HG02623 (cell line): ENCODE measurements around the gene SETD1B.
"Not testable (repeated sequence)": the region's sequence is repeated elsewhere in the genome, so short reads cannot be mapped to it uniquely, and the experiment has no call there.

Experiments
- ATAC-seq: cut with Tn5 transposase; IDR thresholded peaks from one replicate; pipeline ENCODE4 v1.9.1; 2021; ENCODE audit warnings: moderate library complexity; ENCODE audit not compliant: unreplicated experiment

SETD1B gene

DNA sequence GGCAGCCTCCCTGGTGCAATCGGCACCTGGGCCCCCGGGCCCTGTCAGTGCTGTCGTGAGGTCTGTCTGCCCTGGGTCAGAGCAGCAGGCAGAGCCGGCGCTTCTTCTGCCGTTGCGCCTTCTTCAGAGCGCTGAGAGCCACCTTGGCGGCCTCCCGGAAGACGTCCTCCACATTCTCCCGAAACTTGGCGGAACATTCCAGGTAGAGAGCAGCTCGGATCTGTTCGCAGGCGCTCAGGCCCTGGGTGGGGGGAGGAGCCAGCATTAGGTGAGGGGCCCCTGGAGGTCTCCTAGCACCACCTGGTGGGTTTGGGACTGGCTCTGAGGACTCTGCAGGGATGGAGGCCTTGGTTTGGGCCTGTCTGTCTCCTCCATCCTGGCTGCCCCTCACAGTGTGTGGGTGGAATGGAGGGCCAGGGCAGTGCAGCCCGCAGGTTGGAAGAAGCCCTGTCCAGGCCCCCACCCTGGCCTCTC, 24.4 kb upstream of the SETD1B start:
- no peak for ATAC-seq

DNA sequence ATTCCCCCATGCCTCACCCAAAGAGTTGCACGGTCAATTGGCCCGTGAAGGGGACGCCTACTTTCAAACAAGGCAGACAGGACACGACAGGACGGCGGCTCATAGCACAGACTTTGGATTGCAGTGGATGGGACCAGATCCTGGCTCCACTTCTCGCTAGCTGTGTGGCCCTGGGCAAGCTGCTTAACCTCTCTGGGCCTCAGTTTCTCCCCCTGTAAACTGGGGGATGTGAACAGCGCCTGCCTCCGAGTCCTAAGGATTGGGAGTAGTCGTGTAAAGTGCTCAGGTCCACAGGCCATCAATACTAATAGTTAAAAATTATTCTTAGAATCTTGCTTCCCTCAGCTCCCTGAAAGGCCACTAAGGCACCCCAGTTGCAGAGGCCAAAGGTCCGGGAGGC, 23.4 kb upstream of the SETD1B start:
- no peak for ATAC-seq

DNA sequence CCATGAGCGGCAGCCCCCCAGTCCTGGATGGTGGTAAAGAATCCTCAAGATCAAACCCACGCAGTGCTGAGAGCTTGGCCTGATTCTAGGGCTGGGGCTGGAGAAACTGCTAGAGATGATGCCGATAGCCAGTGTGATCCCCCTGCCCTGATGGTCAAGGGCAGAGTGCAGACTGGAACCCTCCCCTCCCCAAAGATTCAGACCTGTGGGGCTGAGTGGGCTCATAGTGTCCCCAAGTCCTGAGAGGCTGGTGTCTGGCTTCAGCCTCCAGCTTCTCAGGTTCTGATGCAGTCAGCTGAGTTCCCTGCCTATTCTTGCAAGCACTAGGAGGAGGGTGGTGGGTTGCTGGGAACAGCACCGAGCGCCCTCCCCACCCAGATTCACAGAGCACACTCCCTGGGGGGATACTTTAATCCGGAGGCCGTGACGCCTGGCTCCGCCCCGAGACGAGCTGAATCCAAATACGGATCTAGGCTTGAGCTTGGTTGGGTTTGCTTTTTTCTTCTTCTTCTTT, 22.3 kb upstream of the SETD1B start:
- ATAC-seq: peak; percentile 30

DNA sequence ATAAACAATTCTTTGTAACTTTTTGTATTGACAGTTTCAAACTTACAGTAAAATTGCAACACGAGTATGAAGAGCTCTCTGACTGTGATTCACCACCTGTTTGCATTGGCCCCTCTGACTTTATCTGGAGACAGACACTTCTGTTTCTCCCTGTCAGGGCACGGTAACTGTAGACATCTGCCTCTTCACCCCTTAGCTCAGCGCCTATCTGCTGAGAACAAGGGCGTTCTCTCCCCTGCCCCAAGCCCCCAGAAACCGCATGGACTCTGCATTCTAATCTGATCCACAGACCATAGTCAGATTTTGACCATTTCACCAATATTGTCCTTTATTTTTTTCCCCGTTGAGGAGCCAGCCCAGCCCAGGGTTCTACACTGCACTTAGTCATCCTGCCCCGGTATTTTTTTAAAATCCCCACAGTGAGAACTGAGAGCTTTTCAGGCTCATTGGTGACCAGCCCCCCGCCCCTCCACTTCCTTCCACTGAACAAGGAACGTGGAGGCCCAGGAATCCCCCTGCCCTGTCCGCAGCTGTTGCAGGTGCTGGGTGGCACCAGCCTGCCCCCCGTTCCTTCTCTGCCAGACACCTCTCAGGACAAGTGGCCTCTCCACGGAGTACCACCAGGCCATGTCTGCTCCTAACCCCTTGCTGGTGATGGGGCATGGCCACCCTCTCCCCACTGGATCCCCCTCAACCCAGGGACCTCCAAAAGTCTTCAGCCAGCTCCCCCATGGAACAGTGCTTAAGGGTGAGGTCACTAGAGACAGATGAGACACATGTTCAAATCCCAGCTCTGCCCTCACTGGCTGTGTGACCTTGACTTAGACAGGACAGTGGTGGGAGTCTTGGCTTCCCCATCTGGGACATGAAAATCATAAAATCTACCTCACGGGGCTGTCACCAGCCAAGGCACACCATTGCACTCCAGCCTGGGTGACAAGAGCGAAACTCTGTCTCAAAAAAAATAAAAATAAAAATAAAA, 21.5 kb upstream of the SETD1B start:
- peak; percentile 37 for ATAC-seq

DNA sequence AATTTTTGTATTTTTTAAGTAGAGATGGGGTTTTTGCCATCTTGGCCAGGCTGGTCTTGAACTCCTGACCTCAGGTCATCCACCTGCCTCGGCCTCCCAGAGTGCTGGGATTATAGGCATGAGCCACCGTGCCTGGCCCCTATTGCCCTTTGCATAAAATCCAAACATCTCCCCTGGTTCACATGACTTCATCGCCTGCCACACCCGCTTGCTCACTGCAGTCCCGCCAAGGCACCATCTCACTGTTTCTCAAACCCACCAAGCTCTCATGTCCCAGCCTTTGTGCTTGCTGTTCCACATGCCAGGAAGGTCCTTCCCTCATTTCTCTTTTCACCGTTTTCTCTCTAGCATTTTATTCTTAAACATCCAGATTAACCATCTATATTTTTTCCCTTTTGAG, 20.0 kb upstream of the SETD1B start:
- ATAC-seq: no peak

DNA sequence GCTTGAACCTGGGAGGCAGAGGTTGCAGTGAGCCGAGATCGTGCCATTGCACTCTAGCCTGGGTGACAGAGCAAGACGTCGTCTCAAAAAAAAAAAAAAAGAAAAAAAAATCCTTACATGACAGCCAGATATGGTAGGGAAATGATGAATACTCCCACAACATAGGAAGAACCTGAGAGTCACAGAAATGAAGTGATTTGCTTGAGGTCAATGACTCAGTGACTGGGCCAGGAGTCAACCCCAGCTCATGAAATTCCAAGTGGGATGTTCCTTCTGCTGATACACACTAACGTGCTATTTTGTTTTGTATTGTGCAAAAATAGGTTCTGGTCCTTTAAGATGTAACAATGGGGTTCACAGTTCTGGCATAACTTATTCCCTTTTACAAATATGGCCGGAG, 19.3 kb upstream of the SETD1B start:
- no peak for ATAC-seq

DNA sequence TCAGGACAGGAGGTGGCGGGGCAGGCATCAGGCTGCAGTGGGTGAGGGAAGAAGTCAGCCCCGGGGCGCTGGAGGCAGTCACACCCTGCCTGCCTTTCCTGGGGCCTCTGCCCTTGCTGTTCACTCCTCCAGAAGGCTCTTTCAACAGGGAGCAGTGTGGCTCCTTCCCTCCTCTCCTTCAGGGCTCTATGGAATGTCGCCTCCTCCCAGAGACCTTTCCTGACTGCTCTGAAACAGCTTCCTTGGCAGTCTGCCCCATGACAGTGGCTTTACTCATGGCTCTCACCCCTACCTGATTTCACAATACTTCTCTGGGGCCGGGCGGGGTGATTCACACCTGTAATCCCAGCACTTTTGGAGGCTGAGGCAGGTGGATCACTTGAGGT, 17.4 kb upstream of the SETD1B start:
- ATAC-seq: no peak

DNA sequence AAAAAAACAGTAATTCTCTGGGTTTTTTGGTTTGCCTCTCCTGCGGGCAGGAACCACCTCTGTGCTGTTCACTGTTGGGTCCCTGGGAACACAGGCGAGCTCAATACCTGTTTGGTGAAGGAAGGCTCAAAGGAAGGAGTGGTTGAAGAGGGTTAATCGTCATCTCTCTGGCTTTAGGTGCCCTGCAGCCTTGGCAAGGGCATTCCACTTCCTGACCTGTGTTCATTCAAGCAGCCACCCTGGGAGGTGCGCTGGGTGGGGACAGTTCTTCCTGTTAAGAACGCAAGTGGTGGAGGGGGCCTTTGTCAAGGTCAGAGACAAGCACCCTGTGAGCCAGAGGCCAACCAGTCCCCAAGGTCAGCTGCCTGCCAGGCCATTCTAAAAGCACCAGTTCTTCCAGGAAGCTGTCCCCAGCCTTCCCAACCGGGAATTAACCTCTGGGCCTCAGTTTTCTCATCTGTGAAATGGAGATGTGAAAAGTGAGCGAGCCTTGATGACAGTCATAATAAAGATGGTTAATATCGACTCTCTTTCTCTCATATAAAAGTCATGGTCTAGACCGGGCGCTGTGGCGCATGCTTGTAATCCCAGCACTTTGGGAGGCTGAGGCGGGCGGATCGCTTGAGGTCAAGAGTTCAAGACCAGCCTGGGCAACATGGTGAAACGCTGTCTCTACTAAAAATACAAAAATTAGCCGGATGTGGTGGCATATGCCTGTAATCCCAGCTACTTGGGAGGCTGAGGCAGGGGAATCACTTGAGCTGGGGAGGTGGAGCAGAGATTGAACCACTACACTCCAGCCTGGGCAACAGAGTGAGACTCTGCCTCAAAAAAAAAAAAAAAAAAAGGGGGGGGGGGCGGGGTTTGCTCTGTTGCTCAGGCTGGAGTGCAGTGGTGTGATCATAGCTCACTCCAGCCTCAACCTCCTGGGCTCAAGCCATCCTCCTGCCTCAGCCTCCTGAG, 16.5 kb upstream of the SETD1B start:
- no peak for ATAC-seq

DNA sequence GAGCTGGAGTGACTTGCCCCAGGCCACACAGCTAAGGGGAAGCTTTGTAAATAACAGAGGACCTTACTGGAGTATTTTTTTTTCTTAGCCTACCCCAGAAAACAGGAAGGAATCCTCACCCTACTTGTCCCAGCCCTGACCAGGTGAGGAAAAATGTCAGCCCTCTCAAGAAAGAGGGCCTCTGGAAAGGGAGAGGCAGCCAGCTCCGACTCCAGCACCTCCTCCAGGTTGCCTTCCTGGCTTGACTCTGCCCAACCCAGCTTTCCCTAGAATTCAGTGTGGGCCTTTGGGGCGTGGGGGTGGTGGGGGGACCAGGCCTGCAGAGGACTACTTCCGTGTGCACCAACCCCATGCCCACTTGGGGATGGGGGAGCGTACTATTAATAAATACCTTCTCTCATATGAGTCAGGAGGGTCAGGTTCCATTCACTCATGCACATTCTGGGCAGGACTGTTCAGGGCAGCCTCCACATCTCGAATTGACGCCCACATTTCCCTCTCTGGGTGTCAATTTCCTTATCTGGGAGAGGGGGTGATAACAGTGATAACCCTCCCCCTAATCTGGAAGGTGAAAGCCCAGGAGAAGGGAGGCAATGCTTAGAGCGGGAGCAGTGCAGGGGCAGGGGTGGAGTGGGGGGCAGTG, 15.5 kb upstream of the SETD1B start:
- no peak for ATAC-seq

DNA sequence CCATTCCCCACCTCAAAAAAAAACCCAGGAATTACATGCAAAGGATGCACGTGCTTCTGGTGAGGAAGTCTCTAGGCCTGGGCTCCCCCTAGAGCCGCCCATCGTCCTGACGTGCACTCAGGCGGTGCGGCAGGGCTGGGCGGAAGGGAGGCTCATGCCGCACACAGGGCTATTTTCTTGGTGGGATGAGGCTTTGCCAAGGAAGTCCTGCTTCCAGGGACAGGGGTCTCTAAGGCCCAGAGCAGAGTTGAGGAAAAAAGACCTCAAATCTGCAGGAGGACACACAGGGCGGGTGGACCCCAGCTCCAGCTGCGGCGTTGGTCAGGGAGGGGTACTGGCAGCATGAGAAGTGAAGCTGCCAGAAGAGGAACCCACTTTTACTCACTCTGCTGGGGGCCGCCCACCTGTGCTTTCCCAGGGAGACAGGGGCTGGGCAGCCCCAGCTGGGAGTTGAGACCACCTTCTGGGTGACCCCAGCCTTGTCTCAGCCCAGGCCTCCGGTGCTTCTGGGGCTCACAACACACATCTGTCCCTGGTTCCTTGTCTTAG, 14.5 kb upstream of the SETD1B start:
- ATAC-seq: peak; percentile 4

DNA sequence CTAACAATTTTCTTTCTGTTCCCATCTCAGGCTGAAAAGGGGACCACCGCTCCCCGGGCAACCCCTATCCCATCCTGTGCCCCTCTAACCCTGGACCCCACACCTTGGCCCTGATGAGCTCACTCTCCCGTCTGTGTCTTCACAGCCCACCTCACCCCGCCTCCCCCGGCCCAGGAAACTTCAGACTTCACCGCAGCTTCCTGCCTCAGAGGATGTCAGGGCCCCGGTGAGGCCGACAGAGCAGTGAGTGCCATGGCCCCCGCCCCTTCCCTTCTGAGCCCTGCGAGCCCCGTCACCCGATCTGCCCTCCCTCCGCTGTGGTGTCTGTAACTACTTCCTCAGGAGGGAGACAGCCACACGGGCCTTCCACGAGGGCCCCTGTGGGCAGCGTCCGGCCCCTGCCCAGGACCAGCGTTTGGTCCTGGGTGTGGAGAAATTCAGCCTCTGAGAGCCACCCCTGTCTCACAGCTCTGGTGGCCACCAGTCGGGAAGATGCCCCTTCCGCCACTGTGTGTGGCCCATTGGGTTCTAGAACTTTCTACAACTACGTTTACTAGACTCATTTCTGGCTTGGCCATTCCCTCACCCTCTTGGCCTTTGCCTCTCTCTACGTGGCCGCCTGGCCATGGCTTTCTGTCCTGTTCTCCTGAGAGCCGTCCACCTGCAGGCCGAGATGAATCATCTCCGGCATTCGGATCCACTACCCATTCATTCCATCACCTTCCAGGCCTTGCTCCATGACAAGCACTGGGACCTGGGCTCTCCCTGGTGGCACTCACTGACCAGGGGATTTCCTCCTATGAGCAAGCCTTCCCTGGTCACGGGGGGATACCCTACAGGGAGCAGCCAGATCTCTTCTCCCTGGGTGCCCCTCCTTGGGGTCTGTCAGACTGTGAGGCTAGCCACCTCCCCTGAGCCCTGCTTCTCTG, 13.7 kb upstream of the SETD1B start:
- ATAC-seq: peak; percentile 31

DNA sequence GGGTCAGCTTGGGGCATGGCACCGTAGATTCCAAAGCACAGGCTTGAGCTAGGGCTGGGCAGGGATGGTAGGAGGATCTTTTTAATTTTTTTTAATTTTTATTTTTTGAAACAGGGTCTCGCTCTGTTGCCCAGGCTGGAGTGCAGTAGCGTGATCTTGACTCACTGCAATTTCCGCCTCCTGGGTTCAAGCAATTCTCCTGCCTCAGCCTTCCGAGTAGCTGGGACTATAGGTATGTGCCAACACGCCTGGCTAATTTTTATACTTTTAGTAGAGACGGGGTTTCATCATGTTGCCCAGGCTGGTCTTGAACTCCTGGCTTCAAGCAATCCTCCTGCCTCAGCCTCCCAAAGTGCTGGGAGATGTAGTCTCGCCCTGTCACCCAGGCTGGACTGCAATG, 13.0 kb upstream of the SETD1B start:
- ATAC-seq: not testable (repeated sequence)

DNA sequence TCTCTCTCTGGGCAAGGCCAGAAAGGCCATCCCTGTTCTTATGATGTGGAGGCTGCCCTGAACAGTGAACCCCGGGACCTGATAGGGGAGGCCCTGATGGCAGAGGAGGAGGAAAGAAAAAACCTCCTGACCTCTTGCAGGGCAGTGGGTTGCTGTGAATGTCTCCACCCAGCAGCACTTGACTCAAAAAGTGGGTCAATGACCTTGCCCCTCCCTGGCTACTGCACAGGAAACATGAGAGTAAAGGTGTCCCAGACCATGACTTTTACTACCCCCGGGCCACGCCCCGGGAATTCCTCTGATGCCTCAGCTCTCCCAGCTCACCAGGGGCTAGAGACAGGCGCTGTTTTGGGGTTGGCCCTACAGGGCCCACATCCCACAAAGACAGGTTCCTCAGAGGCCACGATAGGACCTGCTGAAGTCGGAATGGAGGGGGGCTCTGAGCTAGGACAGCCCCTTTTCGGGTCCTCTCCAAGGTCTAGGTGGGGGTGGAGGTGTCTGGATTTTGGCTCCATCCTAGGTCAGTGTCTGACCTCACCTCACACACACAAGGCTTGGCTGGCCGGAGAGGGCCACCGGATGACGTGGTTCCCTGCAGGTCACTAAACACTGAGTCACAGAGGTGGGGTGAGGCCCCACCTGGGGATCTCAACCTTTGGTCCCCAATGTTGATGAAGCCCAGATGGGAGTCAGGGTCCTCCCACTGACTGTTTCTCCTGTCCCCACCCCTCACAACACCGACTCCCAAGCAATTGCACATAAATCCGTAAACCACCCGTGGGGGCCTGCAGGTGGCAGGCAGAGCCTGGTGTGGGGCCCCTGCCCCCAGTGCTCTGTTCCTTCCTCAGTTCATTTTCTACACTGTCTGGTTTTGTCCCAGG, 11.9 kb upstream of the SETD1B start:
- ATAC-seq: no peak

DNA sequence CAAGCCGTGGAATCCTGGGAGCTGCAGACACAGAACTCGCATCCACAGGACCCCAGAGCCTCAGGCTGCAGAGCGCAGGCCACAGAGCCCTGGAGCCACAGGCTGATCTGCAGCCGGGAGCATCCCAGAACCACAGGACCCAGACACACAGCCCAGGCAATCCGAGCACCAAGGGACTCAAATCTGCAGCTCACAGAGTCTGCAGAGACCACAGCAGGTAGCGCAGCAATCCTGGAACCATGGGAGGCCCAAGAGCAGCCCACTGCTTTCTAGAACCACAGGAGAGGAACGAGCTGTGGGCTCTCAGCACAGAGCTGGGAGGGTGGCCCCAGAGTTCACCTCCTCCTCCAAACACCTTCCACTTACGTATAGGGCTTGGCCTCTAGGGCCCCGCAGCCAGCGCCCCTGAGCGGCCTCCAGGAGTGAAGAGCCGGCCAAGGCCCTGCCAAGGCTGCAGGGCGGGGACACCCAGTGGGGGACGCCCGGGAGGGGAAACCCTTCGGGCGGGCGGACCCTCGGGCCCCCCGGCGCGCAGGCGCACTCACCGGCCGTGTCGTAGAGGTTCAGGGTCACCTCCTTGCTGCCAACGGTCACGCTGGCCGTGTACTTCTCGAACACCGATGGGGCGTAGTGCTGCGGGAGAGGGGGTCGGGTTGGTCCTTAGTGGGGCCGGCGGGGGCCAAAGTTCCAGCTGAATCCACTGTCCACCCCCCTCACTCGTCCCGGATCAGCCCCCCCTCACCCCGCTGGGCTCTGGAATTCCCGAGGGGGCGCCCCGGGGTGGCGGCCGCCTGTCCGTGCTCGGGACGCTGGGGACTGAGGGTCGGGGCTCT, 11.0 kb upstream of the SETD1B start:
- ATAC-seq: no peak

DNA sequence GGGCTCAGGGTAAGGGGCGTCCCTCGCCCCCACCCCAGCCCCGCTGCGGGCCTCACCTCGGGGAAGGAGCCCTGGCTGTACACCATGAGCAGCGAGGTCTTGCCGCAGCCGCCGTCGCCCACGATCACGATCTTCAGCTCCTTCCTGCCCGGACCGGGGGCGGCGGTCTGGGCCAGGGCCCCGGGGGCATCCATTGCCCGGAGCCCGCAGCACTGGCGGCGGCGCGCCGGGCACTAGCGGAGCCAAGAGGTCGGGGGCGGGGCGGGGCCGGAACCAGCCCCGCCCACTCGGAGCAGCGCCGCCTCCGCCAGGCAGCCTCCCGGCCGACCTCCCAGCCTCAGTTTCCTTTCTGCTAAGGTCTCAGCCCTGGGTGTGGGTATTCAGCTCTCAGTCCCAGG, 10.4 kb upstream of the SETD1B start, which contains the start of gene RHOF:
Gene RHOF (minus strand): TSS at position 249 of the 398 bp plus-strand sequence. CDS start 55 bp downstream, at position 194.
- ATAC-seq: peak; percentile 9

DNA sequence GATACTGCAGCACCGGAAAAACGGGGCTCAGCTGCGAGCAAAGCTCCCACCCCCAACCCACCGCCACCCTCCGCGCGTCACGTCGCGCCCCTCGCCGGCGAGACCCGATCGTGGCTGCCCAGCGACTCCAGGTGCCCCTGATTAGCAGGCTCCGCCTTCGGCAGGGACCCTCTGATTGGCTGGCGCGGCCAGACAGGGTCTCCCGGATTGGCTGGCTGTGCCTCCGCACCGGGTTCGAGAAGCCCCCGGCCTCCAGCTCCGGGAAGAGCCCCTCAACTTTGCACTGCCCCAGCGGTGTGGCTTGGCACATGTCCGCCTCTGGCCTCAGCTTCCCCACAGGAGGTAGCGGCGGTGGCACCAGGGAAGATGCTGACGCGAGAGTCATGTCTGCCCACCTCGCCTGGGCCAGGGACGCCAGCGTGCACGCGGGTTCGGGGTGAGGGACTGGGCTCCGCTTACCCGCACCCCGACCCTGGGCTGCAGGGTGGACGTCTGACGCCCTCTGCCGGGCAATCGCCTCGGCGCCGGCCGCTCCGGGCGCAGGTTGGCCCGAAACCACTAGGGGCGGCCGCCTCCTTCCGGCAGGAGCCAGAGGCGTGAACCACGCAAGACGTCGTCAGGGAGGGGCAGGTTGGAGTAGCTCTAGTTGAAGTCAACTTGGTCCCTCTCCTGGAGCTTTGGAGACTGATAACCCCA, 9.8 kb upstream of the SETD1B start:
- ATAC-seq: peak; percentile 49

DNA sequence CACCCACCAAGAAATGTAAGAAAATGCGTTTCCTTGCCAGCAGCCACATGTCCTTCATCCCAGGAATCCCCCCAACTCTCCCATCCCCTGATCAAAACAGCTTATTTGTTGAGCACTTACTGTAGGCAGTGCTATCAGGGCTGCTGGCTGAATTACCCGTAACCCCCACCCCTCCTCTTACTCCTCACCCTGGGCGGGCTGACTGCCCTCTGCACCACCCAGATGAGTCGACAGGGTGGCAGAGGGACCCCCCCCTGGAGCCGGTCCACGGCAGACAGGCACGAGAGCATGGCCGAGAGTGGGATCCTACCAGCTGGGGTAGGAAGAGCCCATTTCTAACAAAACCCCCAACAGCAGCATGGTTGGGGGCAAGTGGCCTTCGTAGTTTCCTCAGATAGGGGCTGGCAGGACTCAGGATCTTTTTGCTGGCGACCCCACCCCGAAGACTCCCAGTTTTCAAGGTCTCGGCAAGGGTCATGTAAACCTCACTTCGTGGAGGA, 9.2 kb upstream of the SETD1B start:
- ATAC-seq: no peak
